ENCODE measurements around the gene SRSF3. TPM values are rescaled to one million over a fixed set of nuclear protein-coding genes. Genes with fewer than 3 reads are reported as not detected.
"Not testable (repeated sequence)": the region's sequence is repeated elsewhere in the genome, so short reads cannot be mapped to it uniquely, and the experiment has no call there.

Gene SRSF3
- total and polyA plus RNA-seq, 9 of the 15 experiments (the other 6 are each of a cell fraction or from before 2014, with no cell fraction given), result 337 to 1,200 (median 518) TPM

DNA sequence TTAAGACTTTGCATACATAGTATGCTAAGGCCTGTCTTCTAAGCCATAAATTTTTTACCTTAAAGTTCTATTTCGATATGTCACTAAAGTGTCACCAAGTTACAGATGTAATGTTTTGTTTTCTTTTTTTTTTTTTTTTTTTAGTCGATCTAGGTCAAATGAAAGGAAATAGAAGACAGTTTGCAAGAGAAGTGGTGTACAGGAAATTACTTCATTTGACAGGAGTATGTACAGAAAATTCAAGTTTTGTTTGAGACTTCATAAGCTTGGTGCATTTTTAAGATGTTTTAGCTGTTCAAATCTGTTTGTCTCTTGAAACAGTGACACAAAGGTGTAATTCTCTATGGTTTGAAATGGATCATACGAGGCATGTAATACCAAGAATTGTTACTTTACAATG, 7.7 kb downstream of the SRSF3 start:
- in situ Hi-C loops (cut with MboI); BruUV-seq (replicated peaks); FAIRE-seq; intact Hi-C loops (cut with micrococcal nuclease); CTCF ChIA-PET (ENCODE audit: low intra/inter-chr PET ratio); ATAC-seq; H3K27me3 ChIP-seq (ENCODE audit: control insufficient read depth in 2 of 2, insufficient read depth in 2 of 2, low read length in 2 of 2); H2AFZ ChIP-seq (ENCODE audit: low read depth, low read length); DNase-seq (ENCODE audit: extremely low read depth in 1 of 4, low spot score in 3 of 4); H3K27ac ChIP-seq (ENCODE audit: extremely low read depth, low read depth, low read length); H3K9me3 ChIP-seq (replicated peaks; ENCODE audit: control insufficient read depth, insufficient read depth, low read depth, low read length); H3K9ac ChIP-seq (ENCODE audit: insufficient read depth in 1 of 2, low read depth in 2 of 2, low read length in 2 of 2); H3K4me2 ChIP-seq (ENCODE audit: insufficient read depth, low read length); H3K4me3 ChIP-seq: not testable (repeated sequence)
- H3K79me2 ChIP-seq (ENCODE audit: control insufficient read depth, insufficient read depth, low read length), result peaks cover 93% of the 10 kb centered on the region
- WGBS (ENCODE audit: insufficient coverage, low coverage, missing lambda C conversion rate), result 100% methylated on average over 3 of the region's 3 CpGs
- peaks cover 18% of the 10 kb centered on the region for H3K9me1 ChIP-seq (ENCODE audit: control insufficient read depth, insufficient read depth, low read length)
- TF ChIP-seq MECOM (CRISPR knock-in tag; IDR thresholded peaks at IDR 0.05), result 0 out of 2 replicates have a peak, but pooled peaks have one; percentile 22
- peak; percentile 43; the same call in 1 of the 2 replicates for TF ChIP-seq SUPT5H (IDR thresholded peaks at IDR 0.05)
- H3K36me3 ChIP-seq (ENCODE audit: control insufficient read depth, insufficient read depth, low read length), result peaks cover 98% of the 10 kb centered on the region
- POLR2A ChIA-PET, result interaction anchor here (0.6 to 9.8 kb wide), 5 partner anchors 7 to 218 kb away, joined by 3 to 239 read pairs (median 5); no protein-coding TSS in a partner anchor
- H3K4me1 ChIP-seq (replicated peaks in 1 of 2; ENCODE audit: control insufficient read depth in 2 of 2, insufficient read depth in 2 of 2, low read length in 2 of 2), result peaks cover 13 to 33% of the 10 kb centered on the region in 2 experiments; a peak in 4 of 5 replicates
- peaks cover 67% of the 10 kb centered on the region for H4K20me1 ChIP-seq (replicated peaks; ENCODE audit: control insufficient read depth, insufficient read depth, low read length)

DNA sequence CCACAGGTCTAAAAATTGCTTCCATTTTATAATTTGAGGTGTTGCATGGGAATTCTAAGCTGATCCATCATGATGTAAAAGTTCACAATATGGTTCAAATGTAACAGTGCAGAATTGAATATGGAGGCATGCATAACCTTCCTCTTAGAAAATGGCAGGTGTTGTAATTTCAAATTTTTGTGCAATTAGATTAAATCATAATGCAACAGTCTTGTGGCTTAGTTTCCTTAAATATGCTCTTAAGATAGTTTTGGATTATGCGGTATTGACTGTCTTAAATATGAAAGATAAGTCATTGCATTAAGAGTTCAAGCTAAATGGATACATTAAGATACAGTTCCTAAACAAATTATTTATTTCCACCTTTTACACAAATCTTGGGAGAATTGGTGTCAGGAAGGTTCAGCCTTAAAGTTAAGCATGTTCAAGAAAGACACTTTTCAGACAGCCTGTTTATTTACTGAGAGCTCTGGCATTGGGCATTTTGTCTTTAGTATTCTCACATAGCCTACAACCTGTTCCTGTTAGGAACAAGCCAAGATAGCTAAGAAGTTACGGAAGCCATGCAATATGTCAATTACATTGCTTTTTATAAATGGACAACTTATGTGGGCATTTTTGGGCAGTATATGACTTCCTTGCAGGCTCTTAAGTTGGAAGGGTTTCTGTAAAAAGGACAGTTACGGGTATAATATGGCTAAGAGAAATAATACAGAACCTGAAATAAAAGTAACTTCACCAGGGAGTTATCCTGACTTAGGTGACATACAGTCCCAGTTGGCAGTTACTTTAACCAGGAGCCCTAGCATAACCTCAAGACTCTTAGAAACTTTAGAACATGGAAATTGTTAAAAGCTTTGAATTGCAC, 9.3 kb downstream of the SRSF3 start:
- Histone ChIP-seq H3K27me3 (ENCODE audit: control insufficient read depth in 2 of 2, insufficient read depth in 2 of 2, low read length in 2 of 2) (no peaks in the 10 kb centered on the region), H3K4me1 (replicated peaks in 1 of 2; ENCODE audit: control insufficient read depth in 2 of 2, insufficient read depth in 2 of 2, low read length in 2 of 2) (peaks cover 4 to 20% of the 10 kb centered on the region in 2 experiments; a peak in 3 of 5 replicates), H2AFZ (ENCODE audit: low read depth, low read length) (no peak overlapping the region), H3K9ac (ENCODE audit: insufficient read depth in 1 of 2, low read depth in 2 of 2, low read length in 2 of 2) (no peak overlapping the region), H3K9me3 (replicated peaks; ENCODE audit: control insufficient read depth, insufficient read depth, low read depth, low read length) (no peaks in the 10 kb centered on the region), H3K27ac (ENCODE audit: extremely low read depth, low read depth, low read length) (no peak overlapping the region), H3K79me2 (ENCODE audit: control insufficient read depth, insufficient read depth, low read length) (peaks cover 76% of the 10 kb centered on the region), H3K4me2 (ENCODE audit: insufficient read depth, low read length) (no peak overlapping the region), H3K9me1 (ENCODE audit: control insufficient read depth, insufficient read depth, low read length) (peaks cover 14% of the 10 kb centered on the region), H3K36me3 (ENCODE audit: control insufficient read depth, insufficient read depth, low read length) (peaks cover 98% of the 10 kb centered on the region), H4K20me1 (replicated peaks; ENCODE audit: control insufficient read depth, insufficient read depth, low read length) (peaks cover 56% of the 10 kb centered on the region), H3K4me3 (no peak overlapping the region)
- no TSS peak for BruUV-seq (replicated peaks)
- WGBS (ENCODE audit: insufficient coverage, low coverage, missing lambda C conversion rate), result 95% methylated on average over 3 of the region's 3 CpGs
- POLR2A ChIA-PET, result interaction anchor here (0.6 to 1.5 kb wide), 6 partner anchors 9 to 471 kb away, joined by 3 to 5 read pairs (median 4); partner anchors contain the start of gene SRSF3
- in situ Hi-C loops (cut with MboI), result no loop called here
- CTCF ChIA-PET (ENCODE audit: low intra/inter-chr PET ratio), result no interaction called here
- intact Hi-C loops (cut with micrococcal nuclease), result no loop called here
- ATAC-seq (peak; percentile 4), FAIRE-seq (no peak), DNase-seq (ENCODE audit: extremely low read depth in 1 of 4, low spot score in 3 of 4) (no peak)
- TF ChIP-seq DACH1 (IDR thresholded peaks at IDR 0.05; ENCODE audit: partially characterized antibody) (no peak), RBFOX2 (IDR thresholded peaks at IDR 0.05; ENCODE audit: low read depth, low read length) (peak; percentile 38; the same call in 1 of the 2 replicates), POLR2A (conservative IDR thresholded peaks at IDR 0.05) (peak; percentile 2; the same call in 1 of the 2 replicates), PML (IDR thresholded peaks at IDR 0.05; ENCODE audit: low read length) (peak; percentile 29; the same call in 1 of the 2 replicates), THRAP3 (IDR thresholded peaks at IDR 0.05; ENCODE audit: borderline replicate concordance) (0 out of 2 replicates have a peak, but pooled peaks have one; percentile 47), GABPB1 (CRISPR knock-in tag; IDR thresholded peaks at IDR 0.05) (0 out of 2 replicates have a peak, but pooled peaks have one; percentile 27), NFIX (CRISPR knock-in tag; IDR thresholded peaks at IDR 0.05; ENCODE audit: low read depth) (no peak), BRD4 (IDR thresholded peaks at IDR 0.05) (no peak), HNRNPH1 (optimal IDR thresholded peaks at IDR 0.05; ENCODE audit: low read depth, low read length) (no peak)
- TF ChIP-seq, protein P1, sequence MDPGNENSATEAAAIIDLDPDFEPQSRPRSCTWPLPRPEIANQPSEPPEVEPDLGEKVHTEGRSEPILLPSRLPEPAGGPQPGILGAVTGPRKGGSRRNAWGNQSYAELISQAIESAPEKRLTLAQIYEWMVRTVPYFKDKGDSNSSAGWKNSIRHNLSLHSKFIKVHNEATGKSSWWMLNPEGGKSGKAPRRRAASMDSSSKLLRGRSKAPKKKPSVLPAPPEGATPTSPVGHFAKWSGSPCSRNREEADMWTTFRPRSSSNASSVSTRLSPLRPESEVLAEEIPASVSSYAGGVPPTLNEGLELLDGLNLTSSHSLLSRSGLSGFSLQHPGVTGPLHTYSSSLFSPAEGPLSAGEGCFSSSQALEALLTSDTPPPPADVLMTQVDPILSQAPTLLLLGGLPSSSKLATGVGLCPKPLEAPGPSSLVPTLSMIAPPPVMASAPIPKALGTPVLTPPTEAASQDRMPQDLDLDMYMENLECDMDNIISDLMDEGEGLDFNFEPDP (CRISPR knock-in tag; IDR thresholded peaks at IDR 0.05), result 0 out of 2 replicates have a peak, but pooled peaks have one; percentile 10
